Measurements from ENCODE around the gene ADAMTS17. TPM values are rescaled to one million over a fixed set of nuclear protein-coding genes. Genes with fewer than 3 reads are reported as not detected.

The ADAMTS17 gene
- total RNA-seq, 6 experiments from 2014 or later, result 14.6 to 34.7 (median 24.2) TPM

DNA sequence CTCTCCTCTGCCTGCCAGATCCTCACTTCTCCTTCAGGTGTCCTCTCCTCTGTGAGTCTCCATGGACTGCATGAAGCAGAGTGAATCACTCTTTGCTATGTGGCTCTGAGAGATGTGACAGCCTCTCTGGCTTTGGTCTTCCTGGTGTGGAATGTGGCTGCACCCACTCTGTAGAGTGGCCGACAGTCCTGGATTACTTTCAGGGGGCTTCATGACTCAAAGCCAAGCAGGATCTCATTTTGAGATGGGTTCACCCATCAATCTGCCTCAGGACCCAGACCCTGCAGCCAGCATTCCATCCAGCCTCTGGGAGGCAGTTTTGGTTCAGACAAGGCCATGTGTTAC is 386.6 kb downstream of the ADAMTS17 start:
- no peak overlapping the region for H3K27ac ChIP-seq
- no peaks in the 10 kb centered on the region for H3K9me3 ChIP-seq
- no peaks in the 10 kb centered on the region for H3K36me3 ChIP-seq
- H3K4me1 ChIP-seq, result no peaks in the 10 kb centered on the region
- DNase-seq, result no peak
- no peak overlapping the region for H3K4me3 ChIP-seq
- 67% methylated on average over 1 of the region's 1 CpG for WGBS (ENCODE audit: insufficient coverage, low coverage, low lambda C conversion rate, missing lambda C conversion rate)
- no peak for TF ChIP-seq POLR2A (IDR thresholded peaks at IDR 0.05)
- TF ChIP-seq, protein P1, sequence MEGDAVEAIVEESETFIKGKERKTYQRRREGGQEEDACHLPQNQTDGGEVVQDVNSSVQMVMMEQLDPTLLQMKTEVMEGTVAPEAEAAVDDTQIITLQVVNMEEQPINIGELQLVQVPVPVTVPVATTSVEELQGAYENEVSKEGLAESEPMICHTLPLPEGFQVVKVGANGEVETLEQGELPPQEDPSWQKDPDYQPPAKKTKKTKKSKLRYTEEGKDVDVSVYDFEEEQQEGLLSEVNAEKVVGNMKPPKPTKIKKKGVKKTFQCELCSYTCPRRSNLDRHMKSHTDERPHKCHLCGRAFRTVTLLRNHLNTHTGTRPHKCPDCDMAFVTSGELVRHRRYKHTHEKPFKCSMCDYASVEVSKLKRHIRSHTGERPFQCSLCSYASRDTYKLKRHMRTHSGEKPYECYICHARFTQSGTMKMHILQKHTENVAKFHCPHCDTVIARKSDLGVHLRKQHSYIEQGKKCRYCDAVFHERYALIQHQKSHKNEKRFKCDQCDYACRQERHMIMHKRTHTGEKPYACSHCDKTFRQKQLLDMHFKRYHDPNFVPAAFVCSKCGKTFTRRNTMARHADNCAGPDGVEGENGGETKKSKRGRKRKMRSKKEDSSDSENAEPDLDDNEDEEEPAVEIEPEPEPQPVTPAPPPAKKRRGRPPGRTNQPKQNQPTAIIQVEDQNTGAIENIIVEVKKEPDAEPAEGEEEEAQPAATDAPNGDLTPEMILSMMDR (IDR thresholded peaks at IDR 0.05), result no peak
- no peak for ATAC-seq
- no peaks in the 10 kb centered on the region for H3K27me3 ChIP-seq
- intact Hi-C loops (cut with DNase I), result no loop called here

DNA sequence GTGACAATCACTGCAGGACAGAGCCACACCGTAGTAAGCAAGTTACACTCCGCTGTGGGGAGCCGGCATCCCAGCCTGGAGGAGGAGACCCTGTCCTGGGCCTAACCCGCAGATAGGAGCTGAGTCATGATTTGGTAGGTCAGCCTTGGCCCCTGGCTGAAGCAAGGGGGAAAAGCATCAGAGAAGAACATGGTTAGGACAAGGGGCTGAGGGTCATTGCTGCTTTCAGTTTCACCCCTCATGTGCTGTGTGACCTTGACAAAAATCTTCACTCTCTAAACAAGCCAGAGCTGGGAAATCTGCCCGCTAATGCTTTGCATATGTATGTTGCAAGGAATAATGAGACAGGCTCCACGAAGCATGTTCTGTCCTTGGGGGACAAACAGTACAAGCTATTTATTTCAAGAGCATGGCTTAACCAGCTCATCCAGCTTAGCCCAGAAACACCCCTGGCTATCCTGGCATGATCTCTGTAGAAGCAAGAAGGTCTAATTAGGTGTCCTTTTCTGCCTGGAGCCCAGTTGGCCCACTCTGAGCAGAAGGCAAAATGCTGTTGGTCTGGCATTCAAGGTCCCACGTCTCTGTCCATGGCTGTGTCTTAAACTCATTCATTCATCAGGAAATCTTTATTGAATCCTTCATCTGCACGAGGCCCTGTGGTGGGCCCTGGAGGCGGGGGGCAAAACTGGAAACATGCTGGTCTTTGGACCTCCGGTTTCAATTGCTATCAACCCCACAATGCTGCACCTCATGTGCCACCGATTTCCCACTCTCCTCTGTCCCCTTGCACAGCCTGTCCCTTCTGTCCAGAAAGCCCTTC is 387.2 kb downstream of the ADAMTS17 start:
- no peaks in the 10 kb centered on the region for H3K36me3 ChIP-seq
- H3K4me3 ChIP-seq, result no peak overlapping the region
- H3K4me1 ChIP-seq, result no peaks in the 10 kb centered on the region
- WGBS (ENCODE audit: insufficient coverage, low coverage, low lambda C conversion rate, missing lambda C conversion rate), result 60% methylated on average over 6 of the region's 11 CpGs
- ATAC-seq (peak in 2 of 4 donors; percentile 27 to 39), DNase-seq (peak in 1 of 3 donors; percentile 21)
- no peak for TF ChIP-seq POLR2A (IDR thresholded peaks at IDR 0.05)
- TF ChIP-seq, protein P1 (IDR thresholded peaks at IDR 0.05), result no peak
- intact Hi-C loops (cut with DNase I), result no loop called here
- no peak overlapping the region for H3K27ac ChIP-seq
- no peaks in the 10 kb centered on the region for H3K9me3 ChIP-seq
- no peaks in the 10 kb centered on the region for H3K27me3 ChIP-seq

- 48% methylated on average over 5 of the region's 7 CpGs for WGBS (ENCODE audit: insufficient coverage, low coverage, low lambda C conversion rate, missing lambda C conversion rate)
- Histone ChIP-seq H3K27me3 (no peaks in the 10 kb centered on the region), H3K4me1 (no peaks in the 10 kb centered on the region), H3K4me3 (no peak overlapping the region), H3K36me3 (no peaks in the 10 kb centered on the region), H3K9me3 (no peaks in the 10 kb centered on the region), H3K27ac (no peak overlapping the region)
- DNase-seq (no peak), ATAC-seq (no peak)
- no peak for TF ChIP-seq POLR2A (IDR thresholded peaks at IDR 0.05)
- TF ChIP-seq, protein P1 (IDR thresholded peaks at IDR 0.05), result no peak
- intact Hi-C loops (cut with DNase I), result no loop called here
Measured at GRCh38 chr15:99953886-99954285, 387.9 kb downstream of the ADAMTS17 start.

- no peaks in the 10 kb centered on the region for H3K9me3 ChIP-seq
- H3K27ac ChIP-seq, result no peak overlapping the region
- intact Hi-C loops (cut with DNase I), result no loop called here
- TF ChIP-seq, protein P1 (IDR thresholded peaks at IDR 0.05), result no peak
- TF ChIP-seq POLR2A (IDR thresholded peaks at IDR 0.05), result no peak
- no peaks in the 10 kb centered on the region for H3K27me3 ChIP-seq
- ATAC-seq, result no peak
- DNase-seq, result no peak
- H3K4me3 ChIP-seq, result no peak overlapping the region
- H3K4me1 ChIP-seq, result no peaks in the 10 kb centered on the region
- WGBS (ENCODE audit: insufficient coverage, low coverage, low lambda C conversion rate, missing lambda C conversion rate), result 77% methylated on average over 4 of the region's 5 CpGs
- no peaks in the 10 kb centered on the region for H3K36me3 ChIP-seq
Measured at GRCh38 chr15:99951511-99951910, 390.3 kb downstream of the ADAMTS17 start.

Measured in right lobe of liver (tissue), 6 donors.